Brain pericyte (primary cell): Measurements from ENCODE around the gene MESD.

Source experiments
- DNase-seq: peaks from one replicate; pipeline ENCODE4 v3.0.0-alpha.2; 2012; ENCODE audit warnings: low read depth, low spot score

MESD gene

DNA sequence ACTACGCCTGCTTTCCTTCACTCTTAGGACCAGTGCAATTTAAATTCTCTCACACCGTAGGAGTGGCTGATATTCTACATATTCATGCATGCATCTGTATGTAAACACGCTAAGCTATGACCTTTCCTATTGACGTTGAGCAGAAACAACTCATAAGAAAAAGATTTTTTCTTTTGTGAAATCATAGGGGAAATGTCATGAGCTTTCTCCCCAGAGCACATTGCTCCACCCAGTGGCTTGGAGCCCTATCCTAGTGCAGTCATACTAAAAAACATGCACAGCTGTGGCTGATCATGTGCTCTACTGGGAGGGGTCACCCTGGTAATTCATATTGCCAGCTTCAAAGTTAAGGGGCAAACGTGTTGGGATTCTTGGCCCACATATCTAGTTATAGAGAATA, 1.8 kb upstream of the MESD start:
- DNase-seq = no peak

DNA sequence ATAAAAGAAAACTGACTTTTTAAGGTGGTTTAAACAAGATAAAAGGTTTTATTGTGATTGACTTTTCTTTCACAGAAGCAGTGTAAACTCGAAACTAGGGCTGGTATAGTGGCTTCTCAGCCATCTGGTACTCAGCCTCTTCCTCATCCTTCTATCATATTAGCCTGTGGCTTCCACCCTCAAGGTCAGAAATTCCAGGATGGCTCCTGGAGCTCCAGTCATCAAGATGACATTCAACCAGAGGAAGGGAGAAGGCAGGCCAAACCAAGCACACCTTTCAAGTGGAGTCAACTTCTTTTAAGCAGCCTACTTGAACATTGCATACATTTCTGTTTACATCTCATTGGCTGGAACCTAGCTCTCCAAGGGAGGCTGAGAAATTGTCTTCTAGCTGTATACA, 1.3 kb upstream of the MESD start:
- DNase-seq = no peak

DNA sequence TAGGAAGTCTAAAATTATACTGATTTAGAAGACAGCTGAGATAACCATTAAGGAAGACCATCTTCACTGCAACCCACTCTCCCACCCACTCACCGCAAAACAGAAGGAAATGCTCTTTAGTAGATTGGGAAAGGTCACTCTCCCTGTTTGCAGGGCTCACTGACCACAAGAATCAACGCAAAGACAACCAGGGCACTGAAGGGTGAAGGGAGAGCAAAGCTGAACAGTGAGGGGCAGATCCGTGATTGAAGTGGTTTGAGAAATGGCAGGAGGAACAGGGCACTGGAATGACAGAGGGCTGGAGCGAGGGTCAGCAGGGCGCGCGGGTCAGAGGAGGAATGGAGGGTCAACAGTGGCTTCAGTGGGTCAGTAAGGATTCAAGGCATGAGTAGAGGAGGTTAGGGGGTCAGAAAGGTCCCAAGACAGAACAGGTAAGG, 520 bp downstream of the MESD start:
- DNase-seq = no peak

DNA sequence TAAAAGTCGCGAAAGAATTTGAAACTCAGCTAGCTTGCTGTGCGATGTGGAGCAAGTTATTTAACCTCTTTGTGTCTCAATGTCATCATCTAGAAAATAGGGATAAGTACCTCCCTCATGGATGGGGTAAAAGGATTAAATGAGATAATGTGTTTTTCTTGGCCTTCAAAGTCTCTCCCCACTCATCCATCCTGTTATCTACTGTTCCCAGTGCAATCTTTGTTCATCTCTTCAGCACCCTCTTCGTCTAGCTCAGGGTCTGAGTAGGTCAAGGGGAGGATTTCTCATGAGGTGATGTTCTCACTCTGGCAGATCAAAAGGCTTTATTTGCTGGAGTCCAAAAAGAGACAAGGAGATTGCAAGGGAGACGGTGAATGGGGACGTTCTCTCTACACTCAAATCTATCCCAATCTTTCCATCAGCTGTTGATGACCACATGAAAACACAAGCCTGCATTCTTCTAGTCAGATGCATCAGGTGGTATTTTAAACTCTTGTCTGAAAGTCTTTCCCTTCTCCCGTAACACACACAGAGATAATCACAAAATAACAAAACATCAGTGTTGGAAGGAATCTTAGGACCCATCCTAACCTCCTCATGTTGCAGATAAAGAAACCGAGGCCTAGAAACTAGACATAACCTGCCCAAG, 1.3 kb downstream of the MESD start:
- DNase-seq = no peak

DNA sequence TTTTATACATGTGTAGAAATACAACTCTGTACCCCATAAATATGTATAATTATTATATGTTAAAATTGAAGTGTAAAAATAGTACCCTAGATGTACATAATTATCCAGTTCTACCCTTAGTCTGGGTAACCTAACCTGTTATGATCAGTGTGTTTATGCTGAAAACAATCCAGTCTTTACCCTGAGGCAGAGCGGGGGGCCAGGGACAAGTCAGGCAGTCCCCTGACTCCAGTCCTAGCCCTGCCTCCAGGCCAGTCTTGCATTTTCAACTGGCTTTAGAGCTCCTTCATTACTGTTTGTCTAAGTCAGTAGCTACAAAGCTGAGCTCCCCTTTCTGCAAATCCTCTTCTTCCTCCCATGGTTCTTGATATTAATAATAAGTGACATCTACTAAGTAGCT, 3.1 kb downstream of the MESD start:
- no peak for DNase-seq

DNA sequence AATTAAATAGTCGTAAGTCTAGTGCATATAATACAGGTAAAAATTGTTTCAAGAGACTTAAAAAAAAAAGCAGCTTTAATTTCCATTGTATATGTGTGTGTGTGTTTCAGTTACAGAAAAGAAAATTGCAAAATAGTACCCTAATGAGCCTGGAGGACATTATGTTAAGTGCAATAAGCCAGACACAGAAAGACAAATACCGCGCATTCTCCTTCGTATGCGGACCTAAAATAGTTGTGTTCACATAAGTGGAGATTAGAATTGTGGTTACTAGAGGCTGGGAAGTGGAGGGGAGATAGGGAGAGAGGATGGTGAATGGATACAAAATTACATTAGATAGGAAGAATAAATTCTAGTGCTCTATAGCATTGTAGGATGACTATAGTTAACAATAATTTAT, 3.6 kb downstream of the MESD start:
- DNase-seq = no peak

DNA sequence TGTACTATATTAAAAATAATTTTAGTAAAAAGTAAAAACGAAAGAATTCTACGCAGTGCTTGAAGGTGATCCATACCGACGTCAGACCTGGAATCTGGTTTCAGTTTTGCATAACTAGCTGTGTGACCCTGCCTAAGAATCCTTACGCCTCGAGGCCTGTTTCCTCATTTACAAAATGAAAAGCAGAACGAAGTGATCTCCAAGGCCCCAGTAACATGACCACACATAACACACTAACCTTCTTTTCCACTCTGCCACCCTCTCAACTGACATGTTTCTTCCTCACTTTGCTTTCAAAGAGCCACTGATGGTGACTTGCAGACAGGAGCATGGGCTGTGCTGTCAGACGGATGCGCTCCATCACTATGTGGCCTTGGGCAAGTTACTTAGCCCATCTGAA, 4.8 kb downstream of the MESD start:
- no peak for DNase-seq

DNA sequence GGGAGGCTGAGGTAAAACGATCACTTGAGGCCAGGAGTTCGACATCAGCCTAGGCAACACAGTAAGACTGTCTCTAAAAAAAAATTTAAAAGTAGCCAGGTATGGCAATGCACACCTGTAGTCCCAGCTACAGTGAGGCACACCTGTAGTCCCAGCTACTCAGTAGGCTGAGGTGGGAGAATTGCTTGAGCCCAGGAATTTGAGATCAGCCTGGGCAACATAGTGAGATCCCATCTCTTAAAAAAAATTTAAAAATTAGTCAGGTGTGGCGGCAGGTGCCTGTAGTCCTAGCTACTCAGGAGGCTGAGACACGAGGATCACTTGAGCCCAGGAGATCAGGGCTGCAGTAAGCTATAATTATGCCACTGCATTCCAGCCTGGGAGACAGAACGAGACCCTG, 6.8 kb downstream of the MESD start:
- no peak for DNase-seq

DNA sequence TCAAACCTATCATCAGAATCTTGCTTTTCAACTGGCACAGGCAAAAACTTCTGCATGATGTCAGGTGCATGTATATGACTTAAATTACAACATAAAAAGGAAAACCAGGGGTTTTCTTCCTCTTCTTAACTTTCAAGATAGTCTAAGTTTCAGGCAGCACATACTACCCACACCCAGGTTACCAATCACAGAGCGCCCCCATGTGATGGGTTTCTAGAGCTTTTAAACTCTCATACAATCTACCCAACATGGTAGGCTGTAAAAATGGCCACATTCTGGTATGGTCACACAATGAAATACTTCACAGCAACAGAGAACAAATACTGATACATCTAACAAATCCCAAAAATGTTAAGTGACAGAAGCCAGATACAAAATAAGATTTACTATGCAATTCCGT, 7.4 kb downstream of the MESD start:
- DNase-seq = no peak

DNA sequence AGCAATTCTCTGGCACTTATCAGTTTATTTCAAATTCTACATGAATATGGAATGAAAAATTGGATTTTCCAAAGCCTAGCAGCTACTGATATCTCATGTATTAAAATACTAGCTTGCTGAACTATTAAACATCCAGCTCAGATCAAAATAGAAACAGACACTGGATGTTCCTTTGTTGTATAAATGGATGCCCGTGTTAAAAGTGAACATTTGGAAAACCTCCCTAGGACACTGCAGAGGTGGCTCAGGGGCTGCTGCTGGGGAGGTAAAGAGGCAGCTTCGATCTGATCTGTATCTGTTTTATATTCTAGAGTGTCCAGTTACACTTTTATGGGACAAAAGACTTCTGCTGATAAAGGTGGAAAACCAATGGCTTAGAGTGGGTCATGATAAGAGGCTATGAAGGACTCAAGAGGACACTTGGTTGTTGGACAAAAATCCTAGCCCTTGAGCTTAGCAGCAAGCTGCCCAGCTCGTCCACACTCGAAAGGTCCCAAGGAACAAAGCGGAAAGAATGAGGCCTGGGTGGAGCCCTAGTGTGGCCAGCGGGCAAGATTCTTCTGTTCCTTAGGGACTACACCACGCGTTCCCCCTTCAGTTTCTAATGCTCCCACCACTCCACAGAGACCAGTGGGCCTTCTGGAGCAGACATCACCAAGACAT, 9.9 kb downstream of the MESD start:
- no peak for DNase-seq

DNA sequence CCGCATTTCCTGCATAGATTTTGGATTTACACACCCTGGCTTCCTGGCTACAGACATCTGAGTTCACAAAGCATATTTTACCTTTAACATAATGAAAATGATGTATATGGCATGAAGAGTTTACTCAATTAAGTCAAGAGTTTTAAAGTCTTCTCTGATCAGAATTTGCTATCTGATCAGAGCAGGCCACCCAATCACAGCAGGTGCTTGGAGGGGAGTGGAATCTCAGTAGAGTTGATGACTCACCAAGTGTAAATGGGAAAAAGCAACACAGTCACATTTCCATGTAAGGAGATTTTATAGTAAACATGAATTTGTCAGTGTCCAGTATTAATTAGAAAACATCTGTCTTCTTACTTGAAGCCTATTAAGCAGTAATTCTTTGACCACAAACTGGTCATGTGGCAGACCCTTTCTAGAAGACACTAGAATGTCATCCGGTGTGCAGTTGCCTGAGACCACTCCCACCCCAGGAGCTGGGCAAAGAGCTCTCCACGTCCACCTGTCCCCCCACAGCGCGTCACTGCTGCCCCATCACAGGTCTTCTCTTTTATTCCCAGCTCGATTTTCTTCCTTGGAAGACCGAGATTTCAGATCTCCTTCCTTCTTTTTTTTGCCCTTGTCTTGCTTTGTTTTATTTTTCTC, 10.8 kb downstream of the MESD start:
- DNase-seq = no peak

DNA sequence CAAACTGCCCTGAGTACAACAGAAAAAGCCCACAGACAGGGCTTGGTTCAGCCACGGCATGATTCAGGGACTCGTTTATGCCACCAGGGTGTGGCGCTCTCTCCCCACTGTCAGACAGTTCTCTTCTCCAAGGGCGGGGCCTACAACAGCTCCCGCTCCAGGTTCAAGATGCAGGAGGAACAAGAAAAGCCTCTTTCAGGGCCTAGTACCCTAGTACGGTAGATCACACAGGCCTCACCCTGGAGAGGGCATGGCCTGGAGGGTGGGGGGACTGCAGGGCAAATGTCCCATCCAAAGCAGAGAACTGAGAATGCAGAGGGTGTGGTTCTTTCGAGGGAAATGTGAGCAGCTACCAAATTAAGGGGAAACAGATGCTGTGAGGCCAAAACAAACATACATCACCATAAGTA, 12.0 kb downstream of the MESD start:
- DNase-seq = no peak

DNA sequence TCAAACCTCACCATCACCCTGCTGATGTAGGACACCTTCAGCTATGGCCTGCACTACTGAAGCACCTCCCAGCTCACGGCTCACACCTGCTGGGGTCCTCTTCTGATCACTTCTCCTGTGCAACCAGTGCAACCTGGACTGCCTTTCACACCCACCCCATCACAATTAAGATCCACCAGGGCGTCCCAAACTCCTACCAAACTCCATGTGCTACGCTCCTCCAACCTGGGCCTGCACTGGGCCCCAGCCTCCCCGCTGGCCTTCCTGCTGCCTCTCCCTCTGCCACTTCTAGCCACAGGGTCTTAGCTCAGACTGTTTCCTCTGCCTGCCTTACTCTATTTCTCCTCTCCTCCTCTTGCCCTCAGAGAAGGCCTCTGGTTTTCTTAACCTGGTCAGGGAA, 12.8 kb downstream of the MESD start:
- no peak for DNase-seq

DNA sequence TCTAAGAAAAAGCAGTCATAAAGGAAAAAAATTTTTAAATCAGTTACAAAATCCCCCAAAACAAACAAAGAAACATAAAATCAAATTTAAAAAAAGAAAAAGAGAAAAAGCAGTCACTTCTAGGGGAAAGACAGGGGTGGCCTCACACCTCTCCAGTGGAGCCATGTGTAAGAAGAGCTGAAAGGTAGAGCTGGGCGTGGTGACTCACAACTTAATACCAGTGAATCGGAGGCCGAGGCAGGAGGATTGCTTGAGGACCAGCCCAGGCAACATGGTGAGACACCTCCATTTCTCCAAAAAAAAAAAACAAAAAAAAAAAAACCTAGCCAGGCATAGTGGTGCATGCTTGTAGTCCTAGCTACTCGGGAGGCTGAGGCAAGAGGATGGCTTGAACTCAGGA, 14.7 kb downstream of the MESD start:
- DNase-seq = no peak

DNA sequence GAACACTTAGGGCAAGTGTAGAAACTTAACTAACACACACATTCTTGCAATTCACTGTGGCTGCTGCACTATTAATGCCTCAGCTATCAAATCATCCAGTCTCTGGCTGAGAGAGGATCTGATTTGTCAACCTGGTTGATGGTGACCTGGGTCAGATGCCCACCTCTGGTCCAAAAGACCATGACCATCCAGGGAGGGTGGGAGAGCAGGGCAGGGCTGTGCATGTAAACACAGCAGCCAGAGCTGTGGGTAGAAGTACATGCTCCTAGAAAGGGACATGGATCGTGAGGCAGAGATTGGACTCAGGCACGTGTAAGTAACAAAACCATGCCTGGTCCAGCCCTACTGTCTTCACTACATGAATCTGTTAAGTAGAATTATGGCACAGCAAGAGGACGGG, 17.3 kb downstream of the MESD start:
- no peak for DNase-seq

DNA sequence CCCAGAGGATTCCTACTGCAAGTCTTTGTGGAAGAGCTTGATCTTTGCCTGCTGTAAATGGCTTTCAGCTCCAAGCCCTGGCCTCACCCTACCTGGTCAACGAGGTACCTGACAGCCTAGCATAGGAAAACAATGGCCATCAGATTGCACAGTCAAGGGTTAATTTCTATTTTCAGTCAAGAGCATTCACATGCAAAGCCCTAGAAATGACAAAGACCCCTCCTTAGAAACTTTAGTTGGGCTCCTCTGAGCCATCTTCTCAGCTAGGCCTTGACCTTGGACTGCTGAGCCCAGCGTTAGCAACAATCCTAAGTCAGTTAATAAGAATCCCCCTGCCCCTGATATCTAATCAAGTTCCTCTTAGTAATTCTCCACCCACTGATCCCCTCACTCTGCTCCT, 18.5 kb downstream of the MESD start:
- no peak for DNase-seq

DNA sequence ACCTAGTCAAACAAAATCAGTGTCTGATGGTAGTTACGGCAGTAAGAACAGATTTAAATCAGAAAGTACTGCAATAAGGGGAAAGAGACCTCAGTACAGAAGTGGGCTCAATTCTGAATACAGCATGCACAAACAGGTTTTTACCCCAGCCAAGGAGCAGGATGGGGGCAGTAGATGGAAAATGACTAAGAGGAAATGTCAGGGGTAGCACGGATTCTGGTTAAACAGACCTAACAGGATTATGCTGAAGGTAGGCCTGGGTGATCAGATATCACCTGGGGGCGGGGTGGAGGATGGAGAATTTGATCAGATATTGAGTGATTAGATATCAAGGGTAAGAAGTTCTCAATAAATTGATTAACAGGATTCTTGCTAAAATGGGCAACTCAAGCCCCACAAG, 19.0 kb downstream of the MESD start:
- DNase-seq = no peak

DNA sequence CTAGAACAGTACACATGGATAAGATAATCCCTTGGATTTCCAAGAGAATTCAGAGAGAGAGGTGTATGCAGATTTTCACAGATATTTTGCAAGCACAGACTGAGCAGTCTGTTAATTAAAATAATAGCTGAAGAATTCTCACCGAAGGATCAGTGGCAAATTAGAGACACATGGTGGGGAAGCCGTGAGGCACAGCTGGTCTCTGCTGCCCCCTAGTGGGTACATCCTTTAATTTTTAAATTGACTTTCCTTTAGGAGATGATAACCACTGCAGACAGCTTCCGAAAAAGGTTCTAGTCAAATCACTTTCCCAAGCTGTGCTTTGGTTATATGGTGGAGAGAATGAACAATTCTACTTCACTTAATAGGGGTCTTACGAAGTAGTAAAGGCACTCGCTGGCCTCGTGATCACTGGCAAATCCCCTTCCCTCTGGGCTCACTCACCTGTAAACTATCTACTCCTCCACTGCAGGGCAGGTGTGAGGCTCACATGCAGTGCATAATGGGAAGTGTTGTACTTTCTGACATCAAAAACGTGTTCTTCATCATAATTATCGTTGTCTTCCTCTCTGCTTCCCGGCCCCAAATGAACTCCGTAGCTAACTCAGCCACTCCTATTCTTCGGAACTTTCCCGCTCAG, 19.5 kb downstream of the MESD start:
- DNase-seq = no peak

DNA sequence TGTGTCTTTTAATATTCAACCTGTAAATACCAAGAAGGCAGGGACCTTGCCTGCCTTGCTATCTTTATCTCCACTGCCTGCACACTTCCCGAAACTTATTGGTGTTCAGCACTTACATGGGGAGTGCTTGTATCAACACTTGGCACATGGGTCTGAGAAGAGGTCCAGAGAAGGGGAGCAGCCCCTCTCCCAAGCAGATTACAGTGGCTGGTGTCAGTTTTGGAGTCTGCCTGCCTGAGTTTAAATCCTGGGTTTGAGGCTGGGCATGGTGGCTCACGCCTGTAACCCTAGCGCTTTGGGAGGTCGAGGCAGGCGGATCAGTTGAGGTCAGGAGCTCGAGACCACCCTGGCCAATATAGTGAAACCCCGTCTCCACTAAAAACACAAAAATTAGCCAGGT, 20.3 kb downstream of the MESD start:
- DNase-seq = no peak

DNA sequence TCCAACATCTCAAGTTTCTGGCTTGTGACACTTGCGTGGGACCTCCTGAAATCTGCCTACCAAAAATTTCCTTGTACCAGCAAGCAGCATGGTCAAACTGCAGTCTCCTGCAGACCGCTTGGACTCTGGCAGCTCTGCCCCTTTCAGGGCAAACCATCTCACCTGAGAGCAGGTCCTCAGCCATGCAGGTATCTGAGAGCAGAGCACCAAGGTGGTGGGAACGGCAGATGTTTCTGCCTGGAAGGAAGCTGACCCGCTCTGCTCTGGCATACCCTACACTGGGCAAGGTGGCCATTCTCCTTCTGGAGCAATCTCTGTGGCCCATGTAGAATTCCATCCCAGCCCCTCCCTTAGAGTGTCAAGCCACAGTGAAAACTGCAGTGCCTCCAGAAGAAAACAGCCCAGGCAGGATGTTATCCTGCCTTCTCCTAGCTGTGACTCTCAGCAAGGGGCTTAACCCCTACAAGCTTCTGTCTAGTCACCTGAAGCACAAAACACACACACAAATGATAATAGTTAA, 21.6 kb downstream of the MESD start:
- no peak for DNase-seq

DNA sequence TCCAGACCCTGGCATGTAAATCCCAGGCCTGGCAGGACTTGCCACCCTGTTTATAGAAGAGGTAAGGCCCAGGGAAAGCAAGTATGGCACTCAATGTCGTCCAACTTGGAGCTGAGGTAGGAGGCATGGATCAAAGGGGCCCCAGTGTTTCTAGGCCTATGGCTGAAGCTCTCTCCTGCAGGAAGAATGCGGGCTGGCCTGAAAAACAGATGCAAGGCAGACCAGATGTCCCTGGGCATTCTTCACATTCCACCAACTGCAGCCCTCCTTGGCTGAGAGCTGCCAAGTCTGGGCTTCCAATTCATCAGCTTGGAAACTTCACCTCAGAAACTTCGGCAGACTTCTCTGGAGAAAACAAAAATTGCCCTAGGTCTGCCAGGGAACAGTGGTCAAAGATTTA, 22.2 kb downstream of the MESD start:
- no peak for DNase-seq

DNA sequence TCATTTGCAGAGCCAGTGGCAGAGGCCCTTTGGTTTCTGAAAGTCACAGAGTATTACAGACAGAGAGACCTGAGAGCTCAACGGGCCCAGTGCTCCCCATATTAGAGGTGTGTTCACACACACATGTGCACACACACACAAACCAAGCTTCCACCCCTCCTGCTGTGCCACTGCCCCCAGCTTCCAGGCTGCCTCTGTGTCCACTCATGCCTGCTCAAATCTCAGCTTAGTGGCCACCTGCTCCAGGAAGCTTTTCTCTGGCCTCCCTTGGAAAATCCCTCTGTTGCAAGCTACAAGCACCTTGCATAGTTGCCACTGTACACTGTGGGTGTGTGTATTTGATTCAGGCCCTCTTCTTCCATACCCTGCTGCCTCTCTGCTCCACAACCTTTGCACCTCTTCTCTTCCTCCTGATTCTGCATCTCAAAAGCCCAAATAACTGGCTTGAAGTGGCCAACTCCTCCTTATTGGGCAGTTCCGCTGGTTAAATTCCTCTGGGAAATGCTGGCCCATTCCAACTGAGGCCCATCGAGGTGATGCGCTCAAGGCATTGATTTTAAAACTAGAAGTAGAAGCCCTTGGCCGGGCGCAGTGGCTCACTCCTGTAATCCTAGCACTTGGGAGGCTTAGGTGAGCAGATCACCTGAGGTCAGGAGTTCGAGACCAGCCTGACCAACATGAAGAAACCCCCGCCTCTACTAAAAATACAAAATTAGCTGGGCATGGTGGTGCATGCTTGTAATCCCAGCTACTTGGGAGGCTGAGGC, 23.0 kb downstream of the MESD start:
- no peak for DNase-seq
